Thymus (tissue), 11 donors: Measurements from ENCODE around the gene UBTD2. TPM values are rescaled to one million over a fixed set of nuclear protein-coding genes. Genes with fewer than 3 reads are reported as not detected.

ENCODE experiments used
- DNase-seq, 9 donors: peaks; one replicate each; pipeline ENCODE4 v3.0.0-alpha.2; 2013; ENCODE audit warnings: low spot score in 9 of 9, low read depth in 6 of 9, missing footprints in 1 of 9
- H3K27ac ChIP-seq, 2 donors: one replicate each; pipeline ENCODE4 v1.5.1; 2013; ENCODE audit warnings: control low read depth in 1 of 2, low read depth in 1 of 2, low read length in 1 of 2, mild to moderate bottlenecking in 1 of 2, moderate library complexity in 1 of 2
- H3K27me3 ChIP-seq, 2 donors: one replicate each; pipeline ENCODE4 v1.5.1; 2013; ENCODE audit warnings: low read length in 1 of 2; ENCODE audit not compliant: control insufficient read depth in 2 of 2, insufficient read depth in 1 of 2
- H3K36me3 ChIP-seq, 2 donors: one replicate each; pipeline ENCODE4 v1.5.1; 2013; ENCODE audit warnings: low read length in 1 of 2, mild to moderate bottlenecking in 1 of 2, moderate library complexity in 1 of 2; ENCODE audit not compliant: control insufficient read depth in 2 of 2, insufficient read depth in 2 of 2
- H3K4me1 ChIP-seq, 2 donors: one replicate each; pipeline ENCODE4 v1.5.1; 2013; ENCODE audit warnings: low read length in 2 of 2; ENCODE audit not compliant: control insufficient read depth in 2 of 2, insufficient read depth in 2 of 2
- H3K4me3 ChIP-seq, 2 donors: one replicate each; pipeline ENCODE4 v1.5.1; 2013; ENCODE audit warnings: low read length in 2 of 2, control low read depth in 1 of 2, mild to moderate bottlenecking in 1 of 2
- H3K9me3 ChIP-seq, 2 donors: one replicate each; pipeline ENCODE4 v1.5.1; 2013; ENCODE audit warnings: low read length in 1 of 2, mild to moderate bottlenecking in 1 of 2; ENCODE audit not compliant: control insufficient read depth in 2 of 2, insufficient read depth in 1 of 2
- WGBS: extraction: QIAGEN DNeasy Blood & Tissue Kit; methylation state at CpG from one replicate; pipeline ENCODE4 v1.1.7; 2013; 5-methylcytosine and 5-hydroxymethylcytosine counted together
- polyA plus RNA-seq: library from polyadenylated mRNA; stranded (reverse); fragments of 200-250 nt; gene quantifications from one replicate; pipeline ENCODE4 v1.2.3, GENCODE V29; 2013
- total RNA-seq: library from RNA; stranded (reverse); fragments of 120-200 nt; gene quantifications from one replicate; pipeline ENCODE4 v1.2.4, GENCODE V29; 2013
- donor health status: healthy.

The UBTD2 gene
- total and polyA plus RNA-seq, 2 donors: 13.2 to 17.8 TPM

DNA sequence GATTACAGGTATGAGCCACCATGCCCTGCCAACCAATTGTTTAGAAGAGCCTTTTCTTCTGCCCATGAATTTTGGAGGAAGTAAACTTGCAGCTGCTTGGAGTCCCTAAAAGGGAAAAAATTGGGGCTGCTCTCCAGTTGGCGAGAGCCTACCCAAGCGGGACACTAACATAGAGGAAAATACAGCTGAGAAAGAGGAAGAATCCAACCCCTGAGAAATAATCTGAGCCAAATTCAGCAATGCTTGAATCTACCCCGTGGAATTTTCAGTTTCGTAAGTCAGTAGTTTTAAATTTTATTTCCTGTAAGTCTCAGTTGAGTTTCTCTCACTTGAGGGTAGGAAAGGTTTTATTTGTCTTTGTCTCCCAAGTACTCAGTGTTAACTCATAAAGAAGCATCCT, 30.4 kb upstream of the UBTD2 start:
- no peaks in the 10 kb centered on the region for H3K4me1 ChIP-seq
- H3K27me3 ChIP-seq: no peaks in the 10 kb centered on the region
- H3K4me3 ChIP-seq: no peak overlapping the region
- no peak for DNase-seq
- no peaks in the 10 kb centered on the region for H3K36me3 ChIP-seq
- 91% methylated on average over 4 of the region's 4 CpGs for WGBS
- peak overlapping the region; percentile 41 to 74 for H3K27ac ChIP-seq
- H3K9me3 ChIP-seq: no peaks in the 10 kb centered on the region

DNA sequence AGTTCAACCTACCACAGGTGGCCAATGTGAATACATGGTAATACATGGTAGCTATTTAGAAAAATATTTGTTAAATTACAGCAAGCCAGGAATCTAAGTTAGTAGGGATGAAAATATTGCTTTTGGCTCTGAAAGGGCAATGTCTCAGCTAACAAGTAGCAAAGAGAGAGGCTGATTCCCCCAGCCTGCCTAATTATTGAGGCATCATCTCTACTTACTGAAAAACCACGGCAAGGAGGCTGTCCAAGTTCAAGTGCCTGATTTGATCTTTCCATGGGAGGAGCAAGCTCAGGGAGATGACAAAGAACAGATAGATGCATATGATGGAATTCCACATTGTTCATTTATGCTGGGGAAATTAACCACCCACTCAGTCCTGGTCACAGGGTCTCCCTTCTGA, 28.7 kb upstream of the UBTD2 start:
- no peak overlapping the region for H3K4me3 ChIP-seq
- no peaks in the 10 kb centered on the region for H3K27me3 ChIP-seq
- WGBS: 79% methylated on average over 1 of the region's 1 CpG
- no peak for DNase-seq
- no peaks in the 10 kb centered on the region for H3K9me3 ChIP-seq
- H3K27ac ChIP-seq: no peak overlapping the region
- H3K36me3 ChIP-seq: no peaks in the 10 kb centered on the region
- H3K4me1 ChIP-seq: no peaks in the 10 kb centered on the region

DNA sequence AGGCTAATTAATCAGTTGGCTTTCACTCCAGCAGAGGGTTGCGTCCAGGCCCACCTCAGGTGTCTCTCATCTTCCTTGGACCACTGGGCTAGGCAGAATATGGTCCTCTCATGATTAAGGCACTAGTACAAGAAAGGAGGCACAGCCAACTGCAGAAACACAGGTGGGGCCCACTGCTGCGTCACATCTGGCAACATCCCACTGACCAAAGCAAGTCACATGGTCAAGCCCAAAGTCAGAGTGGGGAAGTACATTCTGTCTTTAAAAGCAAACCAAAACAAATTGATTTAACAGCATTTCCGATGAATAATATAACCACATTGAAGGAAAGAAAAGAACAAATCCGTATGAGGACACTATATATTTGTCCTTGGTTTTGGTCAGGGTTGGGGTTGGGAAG, 28.0 kb upstream of the UBTD2 start:
- DNase-seq: no peak
- no peak overlapping the region for H3K4me3 ChIP-seq
- no peak overlapping the region for H3K27ac ChIP-seq
- WGBS: 96% methylated on average over 4 of the region's 4 CpGs
- H3K27me3 ChIP-seq: no peaks in the 10 kb centered on the region
- H3K9me3 ChIP-seq: no peaks in the 10 kb centered on the region
- no peaks in the 10 kb centered on the region for H3K36me3 ChIP-seq
- H3K4me1 ChIP-seq: no peaks in the 10 kb centered on the region

DNA sequence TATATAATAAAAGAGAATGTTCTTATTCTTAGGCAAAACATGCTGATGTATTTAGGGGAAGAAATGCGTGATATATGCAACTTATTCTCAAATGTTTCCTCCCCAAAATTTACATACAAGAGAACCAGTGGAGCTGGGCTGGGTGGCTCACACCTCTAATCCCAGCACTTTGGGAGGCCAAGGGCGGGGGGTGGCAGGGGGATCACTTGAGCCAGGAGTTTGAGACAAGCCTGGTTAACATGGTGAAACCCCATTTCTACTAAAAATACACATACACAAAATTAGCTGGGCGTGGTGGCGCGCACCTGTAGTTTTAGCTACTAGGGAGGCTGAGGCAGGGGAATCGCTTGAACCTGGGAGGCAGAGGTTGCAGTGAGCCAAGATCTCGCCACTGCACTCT, 27.5 kb upstream of the UBTD2 start:
- WGBS: 97% methylated on average over 7 of the region's 7 CpGs
- H3K27me3 ChIP-seq: no peaks in the 10 kb centered on the region
- H3K4me1 ChIP-seq: no peaks in the 10 kb centered on the region
- DNase-seq: no peak
- no peaks in the 10 kb centered on the region for H3K9me3 ChIP-seq
- no peaks in the 10 kb centered on the region for H3K36me3 ChIP-seq
- no peak overlapping the region for H3K4me3 ChIP-seq
- H3K27ac ChIP-seq: no peak overlapping the region

DNA sequence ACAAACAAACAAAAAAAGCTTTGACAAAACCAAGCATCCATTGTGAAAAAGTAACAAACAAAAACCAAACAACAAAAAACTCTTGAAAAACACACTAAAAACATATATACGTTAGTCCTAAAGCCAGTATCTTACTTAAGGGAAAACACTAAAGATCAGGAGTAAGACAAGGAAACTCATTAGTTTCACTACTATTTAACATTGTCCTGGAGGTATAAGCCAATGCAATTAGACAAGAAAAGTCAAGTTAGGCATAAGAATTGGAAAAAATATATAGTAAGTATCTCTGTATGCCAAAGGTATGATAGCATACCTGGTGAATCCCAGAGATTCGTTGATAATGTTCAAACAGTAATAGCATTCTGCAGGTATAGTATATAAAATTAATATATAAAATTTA, 21.8 kb upstream of the UBTD2 start:
- Histone ChIP-seq H3K27ac (no peak overlapping the region), H3K4me1 (no peaks in the 10 kb centered on the region), H3K27me3 (no peaks in the 10 kb centered on the region), H3K36me3 (no peaks in the 10 kb centered on the region), H3K9me3 (peaks cover 0 to 5% of the 10 kb centered on the region in 2 donors), H3K4me3 (no peak overlapping the region)
- 98% methylated on average over 2 of the region's 2 CpGs for WGBS
- DNase-seq: no peak

DNA sequence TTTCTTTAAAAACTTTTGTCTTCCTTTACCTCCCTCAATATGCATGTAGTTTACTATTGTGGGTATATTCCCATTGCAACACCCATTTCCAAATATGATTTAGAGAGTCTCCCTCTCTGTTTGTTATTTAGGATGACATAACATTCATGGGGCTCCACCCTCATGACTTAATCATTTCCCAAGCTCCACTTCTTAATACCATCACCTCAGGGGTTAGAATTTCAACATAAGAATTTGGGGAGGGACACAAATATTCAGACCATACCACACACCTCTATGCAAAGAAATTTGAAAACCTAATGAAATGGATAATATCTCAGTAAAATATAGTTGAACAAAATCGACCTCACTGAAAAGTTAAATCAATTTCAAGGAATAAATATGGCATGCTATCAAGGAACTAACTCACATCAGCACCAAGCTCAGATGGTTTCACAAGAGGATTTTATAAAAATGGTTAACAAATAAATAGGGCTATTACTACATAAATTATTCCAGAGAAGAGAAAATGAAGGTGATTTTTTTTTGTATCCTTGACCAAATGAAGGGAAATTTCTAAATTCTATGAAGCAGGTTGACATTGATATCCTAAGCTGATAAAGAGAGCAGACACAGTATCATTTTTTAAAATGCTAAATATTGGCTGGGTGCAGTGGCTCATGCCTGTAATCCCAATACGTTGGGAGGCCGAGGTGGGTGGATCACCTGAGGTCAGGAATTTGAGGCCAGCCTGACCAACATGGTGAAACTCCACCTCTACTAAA, 20.2 kb upstream of the UBTD2 start:
- H3K4me3 ChIP-seq: no peak overlapping the region
- H3K27ac ChIP-seq: no peak overlapping the region
- H3K36me3 ChIP-seq: no peaks in the 10 kb centered on the region
- H3K9me3 ChIP-seq: peaks cover 0 to 5% of the 10 kb centered on the region in 2 donors
- WGBS: 92% methylated on average over 3 of the region's 3 CpGs
- DNase-seq: no peak
- no peaks in the 10 kb centered on the region for H3K27me3 ChIP-seq
- no peaks in the 10 kb centered on the region for H3K4me1 ChIP-seq

DNA sequence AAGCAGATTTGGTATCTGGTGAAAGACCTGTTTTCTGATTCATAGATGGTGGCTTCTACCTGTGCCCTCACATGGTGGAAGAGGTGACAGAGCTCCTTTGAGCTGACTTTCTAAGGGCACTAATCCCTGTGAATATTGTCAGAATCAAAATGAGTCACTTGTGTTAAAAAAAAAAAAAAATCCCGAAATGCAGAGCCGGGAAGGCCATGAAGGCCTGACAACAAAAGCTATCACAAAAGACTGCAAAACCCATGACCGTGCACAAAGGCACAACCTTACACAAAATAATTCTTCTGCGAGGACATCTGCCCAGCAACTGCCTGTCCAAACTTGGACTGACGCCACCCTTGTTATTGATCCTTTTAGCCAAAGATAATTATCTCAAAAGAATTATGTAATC, 19.6 kb upstream of the UBTD2 start:
- Histone ChIP-seq H3K9me3 (peaks cover 0 to 5% of the 10 kb centered on the region in 2 donors), H3K27ac (no peak overlapping the region), H3K36me3 (no peaks in the 10 kb centered on the region), H3K27me3 (no peaks in the 10 kb centered on the region), H3K4me3 (no peak overlapping the region), H3K4me1 (no peaks in the 10 kb centered on the region)
- DNase-seq: no peak
- 96% methylated on average over 5 of the region's 5 CpGs for WGBS

DNA sequence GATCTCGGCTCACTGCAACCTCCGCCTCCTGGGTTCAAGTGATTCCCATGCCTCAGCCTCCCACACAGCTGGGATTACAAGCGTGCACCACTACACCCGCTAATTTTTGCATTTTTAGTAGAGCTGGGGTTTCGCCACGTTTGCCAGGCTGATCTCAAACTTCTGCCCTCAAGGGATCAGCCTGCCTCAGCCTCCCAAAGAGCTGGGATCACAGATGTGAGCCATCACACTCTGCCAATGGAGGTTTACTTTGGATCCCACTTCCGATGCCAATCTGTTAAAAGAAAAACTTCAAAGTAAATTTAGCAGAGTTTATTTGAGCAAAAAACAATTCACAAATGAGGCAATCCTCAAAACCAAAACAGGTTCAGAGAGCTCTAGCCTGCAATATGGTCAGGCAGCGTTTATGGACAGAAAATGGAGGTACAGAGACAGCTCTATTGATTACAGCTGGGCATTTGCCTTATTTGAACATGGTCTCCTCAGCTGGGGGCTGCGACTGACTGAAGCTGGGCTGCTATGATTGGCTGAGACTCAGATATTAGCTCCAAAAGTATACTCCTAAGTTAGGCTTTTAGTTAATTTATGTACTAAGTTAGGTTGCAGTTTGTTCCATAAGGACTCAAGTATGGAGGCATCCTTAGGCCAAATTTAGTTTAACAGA, 18.6 kb upstream of the UBTD2 start:
- DNase-seq: no peak
- H3K27me3 ChIP-seq: no peaks in the 10 kb centered on the region
- no peak overlapping the region for H3K4me3 ChIP-seq
- H3K36me3 ChIP-seq: no peaks in the 10 kb centered on the region
- no peak overlapping the region for H3K27ac ChIP-seq
- peaks cover 0 to 5% of the 10 kb centered on the region in 2 donors for H3K9me3 ChIP-seq
- WGBS: 87% methylated on average over 9 of the region's 9 CpGs
- H3K4me1 ChIP-seq: no peaks in the 10 kb centered on the region

DNA sequence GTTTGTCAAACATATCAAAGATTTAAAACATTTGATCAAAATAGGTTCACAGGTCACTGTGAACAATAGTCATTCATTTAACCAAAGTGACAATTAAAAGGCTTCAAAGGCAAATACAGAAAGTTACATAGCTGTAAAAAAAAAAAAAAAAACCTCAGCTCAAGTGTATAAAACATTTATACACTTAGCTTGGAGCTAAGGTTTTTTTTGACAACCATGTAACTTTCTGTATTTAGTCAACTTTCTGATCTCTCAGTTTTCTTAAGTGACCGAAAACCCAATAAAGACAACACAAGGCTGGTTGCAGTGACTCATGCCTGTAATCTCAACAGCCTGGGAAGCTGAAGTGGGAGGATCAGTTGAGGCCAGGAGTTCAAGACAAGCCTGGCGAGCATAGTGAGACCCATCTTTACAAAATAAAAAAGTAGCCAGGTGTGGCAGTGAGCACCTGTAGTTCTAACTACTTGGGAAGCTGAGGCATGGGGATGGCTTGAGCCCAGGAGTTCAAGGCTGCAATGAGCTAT, 16.4 kb upstream of the UBTD2 start:
- Histone ChIP-seq H3K36me3 (no peaks in the 10 kb centered on the region), H3K4me3 (no peak overlapping the region), H3K27me3 (no peaks in the 10 kb centered on the region), H3K27ac (no peak overlapping the region), H3K9me3 (peaks cover 0 to 4% of the 10 kb centered on the region in 2 donors), H3K4me1 (no peaks in the 10 kb centered on the region)
- 96% methylated on average over 2 of the region's 2 CpGs for WGBS
- DNase-seq: no peak
